ENCODE measurements around the gene HPCAL4. TPM values are rescaled to one million over a fixed set of nuclear protein-coding genes. Genes with fewer than 3 reads are reported as not detected.

Gene HPCAL4
- total RNA-seq, 1 donor from 2014 or later = 0.88 TPM

GRCh38 chr1:39732730-39733129 lies 41.5 kb upstream of the HPCAL4 start:
- Histone ChIP-seq H3K4me1 (peaks cover 9% of the 10 kb centered on the region), H3K27ac (replicated peaks) (no peak overlapping the region), H3K9me3 (replicated peaks) (no peaks in the 10 kb centered on the region), H3K36me3 (no peaks in the 10 kb centered on the region), H3K27me3 (ENCODE audit: low read depth) (peaks cover 78% of the 10 kb centered on the region), H3K4me3 (no peak overlapping the region)
- DNase-seq = no peak
- intact Hi-C loops (cut with micrococcal nuclease) = no loop called here
- no peak for TF ChIP-seq CTCF (IDR thresholded peaks at IDR 0.05; ENCODE audit: borderline replicate concordance)

GRCh38 chr1:39729842-39730241 lies 38.6 kb upstream of the HPCAL4 start:
- H3K27me3 ChIP-seq (ENCODE audit: low read depth) = peaks cover 93% of the 10 kb centered on the region
- H3K36me3 ChIP-seq = no peaks in the 10 kb centered on the region
- H3K27ac ChIP-seq (replicated peaks) = no peak overlapping the region
- H3K4me3 ChIP-seq = no peak overlapping the region
- intact Hi-C loops (cut with micrococcal nuclease) = no loop called here
- H3K4me1 ChIP-seq = peaks cover 9% of the 10 kb centered on the region
- no peaks in the 10 kb centered on the region for H3K9me3 ChIP-seq (replicated peaks)
- no peak for DNase-seq
- no peak for TF ChIP-seq CTCF (IDR thresholded peaks at IDR 0.05; ENCODE audit: borderline replicate concordance)

GRCh38 chr1:39729030-39729429 lies 37.8 kb upstream of the HPCAL4 start:
- H3K27ac ChIP-seq (replicated peaks) = no peak overlapping the region
- H3K9me3 ChIP-seq (replicated peaks) = no peaks in the 10 kb centered on the region
- no peak overlapping the region for H3K4me3 ChIP-seq
- peaks cover 9% of the 10 kb centered on the region for H3K4me1 ChIP-seq
- peaks cover 94% of the 10 kb centered on the region for H3K27me3 ChIP-seq (ENCODE audit: low read depth)
- TF ChIP-seq CTCF (IDR thresholded peaks at IDR 0.05; ENCODE audit: borderline replicate concordance) = no peak
- no peak for DNase-seq
- no peaks in the 10 kb centered on the region for H3K36me3 ChIP-seq
- intact Hi-C loops (cut with micrococcal nuclease) = no loop called here

- Histone ChIP-seq H3K27ac (replicated peaks) (no peak overlapping the region), H3K27me3 (ENCODE audit: low read depth) (peaks cover 88% of the 10 kb centered on the region), H3K9me3 (replicated peaks) (no peaks in the 10 kb centered on the region), H3K4me3 (no peak overlapping the region), H3K36me3 (no peaks in the 10 kb centered on the region), H3K4me1 (peaks cover 1% of the 10 kb centered on the region)
- no peak for TF ChIP-seq CTCF (IDR thresholded peaks at IDR 0.05; ENCODE audit: borderline replicate concordance)
- intact Hi-C loops (cut with micrococcal nuclease) = no loop called here
- no peak for DNase-seq
Measured at GRCh38 chr1:39727932-39728317, 36.7 kb upstream of the HPCAL4 start.

GRCh38 chr1:39727221-39727931 lies 36.1 kb upstream of the HPCAL4 start:
- TF ChIP-seq CTCF (IDR thresholded peaks at IDR 0.05; ENCODE audit: borderline replicate concordance) = no peak
- DNase-seq = no peak
- intact Hi-C loops (cut with micrococcal nuclease) = no loop called here
- Histone ChIP-seq H3K27me3 (ENCODE audit: low read depth) (peaks cover 82% of the 10 kb centered on the region), H3K36me3 (no peaks in the 10 kb centered on the region), H3K9me3 (replicated peaks) (no peaks in the 10 kb centered on the region), H3K4me3 (no peak overlapping the region), H3K27ac (replicated peaks) (no peak overlapping the region), H3K4me1 (no peaks in the 10 kb centered on the region)

All from left ventricle myocardium inferior (tissue), 1 donor.